Thymus (tissue), 14 donors: ENCODE measurements around the gene CCDC188. TPM values are rescaled to one million over a fixed set of nuclear protein-coding genes. Genes with fewer than 3 reads are reported as not detected.

Experiments
- DNase-seq, 9 donors: peaks; one replicate each; pipeline ENCODE4 v3.0.0-alpha.2; 2013; ENCODE audit warnings: low spot score in 9 of 9, low read depth in 6 of 9, missing footprints in 1 of 9
- H3K27ac ChIP-seq, 2 donors: one replicate each; pipeline ENCODE4 v1.5.1; 2013; ENCODE audit warnings: control low read depth in 1 of 2, low read depth in 1 of 2, low read length in 1 of 2, mild to moderate bottlenecking in 1 of 2, moderate library complexity in 1 of 2
- H3K27me3 ChIP-seq, 2 donors: one replicate each; pipeline ENCODE4 v1.5.1; 2013; ENCODE audit warnings: low read length in 1 of 2; ENCODE audit not compliant: control insufficient read depth in 2 of 2, insufficient read depth in 1 of 2
- H3K36me3 ChIP-seq, 2 donors: one replicate each; pipeline ENCODE4 v1.5.1; 2013; ENCODE audit warnings: low read length in 1 of 2, mild to moderate bottlenecking in 1 of 2, moderate library complexity in 1 of 2; ENCODE audit not compliant: control insufficient read depth in 2 of 2, insufficient read depth in 2 of 2
- H3K4me1 ChIP-seq, 2 donors: one replicate each; pipeline ENCODE4 v1.5.1; 2013; ENCODE audit warnings: low read length in 2 of 2; ENCODE audit not compliant: control insufficient read depth in 2 of 2, insufficient read depth in 2 of 2
- H3K4me3 ChIP-seq, 2 donors: one replicate each; pipeline ENCODE4 v1.5.1; 2013; ENCODE audit warnings: low read length in 2 of 2, control low read depth in 1 of 2, mild to moderate bottlenecking in 1 of 2
- H3K9me3 ChIP-seq, 2 donors: one replicate each; pipeline ENCODE4 v1.5.1; 2013; ENCODE audit warnings: low read length in 1 of 2, mild to moderate bottlenecking in 1 of 2; ENCODE audit not compliant: control insufficient read depth in 2 of 2, insufficient read depth in 1 of 2
- WGBS: extraction: QIAGEN DNeasy Blood & Tissue Kit; methylation state at CpG from one replicate; pipeline ENCODE4 v1.1.7; 2013; 5-methylcytosine and 5-hydroxymethylcytosine counted together
- long read RNA-seq, 10 donors: transcript quantifications; one replicate each; lab custom pipeline, GENCODE V29; 2026
- polyA plus RNA-seq: library from polyadenylated mRNA; stranded (reverse); fragments of 200-250 nt; gene quantifications from one replicate; pipeline ENCODE4 v1.2.3, GENCODE V29; 2013
- total RNA-seq: library from RNA; stranded (reverse); fragments of 120-200 nt; gene quantifications from one replicate; pipeline ENCODE4 v1.2.4, GENCODE V29; 2013
- donor health status: healthy.

CCDC188 gene
- total RNA-seq = 0.09 TPM
- polyA plus RNA-seq = 0.84 TPM
- long read RNA-seq, donor 1 = 0 reads
- long read RNA-seq, donor 2 = 0 reads
- long read RNA-seq, donor 3 = 0 reads
- long read RNA-seq, donor 4 = 0 reads
- long read RNA-seq, donor 5 = 0 reads
- long read RNA-seq, donor 6 = 0 reads
- long read RNA-seq, donor 7 = 0 reads
- long read RNA-seq, donor 8 = 0 reads
- long read RNA-seq, donor 9 = 0 reads
- long read RNA-seq, donor 10 = 0 reads

DNA sequence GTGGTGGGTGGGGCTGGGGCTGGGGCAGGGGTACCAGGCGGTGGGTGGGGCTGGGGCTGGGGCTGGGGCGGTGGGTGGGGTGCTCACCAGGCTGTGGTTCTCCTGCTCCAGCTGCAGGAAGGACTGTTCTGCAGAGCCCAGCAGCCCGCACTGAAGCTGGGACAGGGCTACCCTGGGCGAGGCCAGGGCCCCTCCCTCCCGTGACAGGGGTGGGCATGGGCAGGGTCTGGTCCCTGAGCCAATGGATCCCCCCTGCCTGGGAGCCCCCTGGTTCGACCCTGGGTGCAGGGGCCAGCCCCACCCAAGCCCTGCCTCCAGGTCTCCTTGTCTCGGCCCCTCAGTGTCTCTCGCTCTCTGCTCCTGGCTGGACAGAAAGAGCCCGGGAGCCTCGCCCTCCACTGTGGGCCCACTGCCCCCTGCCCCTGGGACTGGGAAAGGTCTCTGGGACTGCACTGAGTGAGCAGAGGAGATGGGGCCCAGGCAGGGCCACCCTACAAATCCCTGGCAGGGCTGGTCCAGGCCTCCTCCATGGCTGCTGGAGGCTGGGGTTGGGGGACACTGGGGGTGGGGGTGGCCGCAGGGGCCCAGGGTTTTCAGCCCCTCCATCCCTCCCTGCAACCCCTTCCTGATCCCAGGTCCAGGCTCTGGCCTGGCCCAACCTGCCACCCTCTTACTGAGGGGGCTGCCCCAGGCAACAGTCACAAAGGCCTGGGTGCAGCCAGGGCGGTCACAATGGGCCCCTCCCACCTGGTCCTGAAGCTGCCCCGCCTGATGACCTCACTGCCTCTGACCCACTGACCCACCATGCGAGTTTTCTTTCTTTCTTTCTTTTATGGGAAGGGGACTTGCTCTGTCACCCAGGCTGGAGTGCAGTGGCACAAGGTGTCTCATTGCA is at the start of gene CCDC188:
Gene CCDC188, minus strand, starts transcription at position 675 of the 895 bp plus-strand sequence. Its CDS starts 69 bp downstream, at position 606.
- DNase-seq = no peak
- no peak within 1 kb of the TSS for H3K4me3 ChIP-seq
- H3K4me1 ChIP-seq = peaks cover 0 to 14% of the 10 kb centered on the region in 2 donors
- H3K36me3 ChIP-seq = peaks cover 0 to 3% of the 10 kb centered on the region in 2 donors
- no peaks in the 10 kb centered on the region for H3K9me3 ChIP-seq
- WGBS = 71% methylated on average over 14 of the region's 14 CpGs
- no peak within 1 kb of the TSS for H3K27ac ChIP-seq
- peaks cover 0 to 4% of the 10 kb centered on the region in 2 donors for H3K27me3 ChIP-seq

DNA sequence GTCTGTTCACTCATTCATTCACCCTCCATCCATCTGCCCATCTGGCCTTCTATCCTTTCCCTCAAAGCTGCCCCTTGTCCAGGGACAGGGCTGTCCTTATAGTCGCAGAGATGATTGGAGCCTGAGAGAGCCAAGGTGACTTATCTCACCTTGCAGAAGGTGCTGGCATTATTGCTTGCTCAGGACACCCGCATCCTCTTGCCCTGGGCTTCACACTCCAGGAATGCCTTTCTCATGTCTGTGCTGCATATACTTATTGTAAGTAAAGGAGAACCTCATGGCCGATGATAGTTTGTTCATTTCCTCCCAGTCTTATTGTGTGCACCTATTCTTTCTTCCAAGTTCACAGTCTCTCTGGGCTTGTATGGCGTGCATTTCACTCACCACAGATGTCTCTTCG is 49.1 kb upstream of the CCDC188 start:
- no peaks in the 10 kb centered on the region for H3K36me3 ChIP-seq
- no peak overlapping the region for H3K27ac ChIP-seq
- WGBS = 99% methylated on average over 5 of the region's 5 CpGs
- H3K27me3 ChIP-seq = peaks cover 0 to 2% of the 10 kb centered on the region in 2 donors
- DNase-seq = no peak
- H3K9me3 ChIP-seq = no peaks in the 10 kb centered on the region
- no peaks in the 10 kb centered on the region for H3K4me1 ChIP-seq
- H3K4me3 ChIP-seq = no peak overlapping the region

GRCh38 chr22:20199413-20199842 is 48.6 kb upstream of the CCDC188 start:
- 96% methylated on average over 1 of the region's 1 CpG for WGBS
- Histone ChIP-seq H3K4me1 (no peaks in the 10 kb centered on the region), H3K36me3 (no peaks in the 10 kb centered on the region), H3K27ac (no peak overlapping the region), H3K9me3 (no peaks in the 10 kb centered on the region), H3K27me3 (peaks cover 0 to 2% of the 10 kb centered on the region in 2 donors), H3K4me3 (no peak overlapping the region)
- DNase-seq = no peak

- H3K27me3 ChIP-seq = peaks cover 0 to 2% of the 10 kb centered on the region in 2 donors
- no peaks in the 10 kb centered on the region for H3K4me1 ChIP-seq
- no peak for DNase-seq
- no peaks in the 10 kb centered on the region for H3K36me3 ChIP-seq
- 95% methylated on average over 10 of the region's 10 CpGs for WGBS
- H3K4me3 ChIP-seq = no peak overlapping the region
- no peak overlapping the region for H3K27ac ChIP-seq
- H3K9me3 ChIP-seq = no peaks in the 10 kb centered on the region
Observed at GRCh38 chr22:20198557-20199319, 47.9 kb upstream of the CCDC188 start.

DNA sequence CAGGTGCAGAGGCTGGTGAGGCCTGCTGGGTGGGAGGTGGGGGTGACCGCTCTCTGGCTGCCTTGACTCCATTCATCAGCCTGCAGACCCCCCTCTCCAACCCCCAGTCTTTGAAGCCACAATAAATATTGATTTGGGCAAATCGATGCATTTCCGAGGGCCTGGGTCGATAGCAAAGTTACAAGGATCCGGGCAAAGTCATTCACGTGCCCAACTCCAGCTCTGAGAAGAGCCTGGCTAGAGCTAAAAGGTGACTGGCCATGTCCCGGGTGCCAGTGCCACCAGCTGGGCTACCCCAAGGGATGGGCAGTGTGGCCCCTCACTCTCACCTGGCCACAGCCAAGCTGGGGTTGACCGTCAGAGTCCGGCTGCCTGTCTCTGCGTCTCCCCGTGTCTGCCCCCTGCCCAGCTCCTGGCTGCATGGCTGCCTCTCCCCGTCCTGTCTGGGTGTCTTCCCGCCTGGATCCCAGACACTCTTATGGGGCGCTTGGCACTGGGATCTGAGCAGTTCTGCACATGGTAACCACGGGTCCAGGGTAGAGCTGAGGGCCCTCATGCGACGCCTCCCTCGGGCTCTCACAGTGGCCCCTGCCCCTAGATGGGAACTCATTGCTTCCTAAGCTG is 46.7 kb upstream of the CCDC188 start:
- Histone ChIP-seq H3K4me1 (no peaks in the 10 kb centered on the region), H3K27ac (no peak overlapping the region), H3K4me3 (no peak overlapping the region), H3K36me3 (no peaks in the 10 kb centered on the region), H3K27me3 (peaks cover 0 to 2% of the 10 kb centered on the region in 2 donors), H3K9me3 (no peaks in the 10 kb centered on the region)
- 91% methylated on average over 18 of the region's 18 CpGs for WGBS
- DNase-seq = no peak

GRCh38 chr22:20196094-20196842 is 45.4 kb upstream of the CCDC188 start:
- Histone ChIP-seq H3K4me1 (no peaks in the 10 kb centered on the region), H3K9me3 (no peaks in the 10 kb centered on the region), H3K27ac (no peak overlapping the region), H3K36me3 (no peaks in the 10 kb centered on the region), H3K4me3 (no peak overlapping the region), H3K27me3 (peaks cover 0 to 2% of the 10 kb centered on the region in 2 donors)
- WGBS = 90% methylated on average over 19 of the region's 19 CpGs
- no peak for DNase-seq

DNA sequence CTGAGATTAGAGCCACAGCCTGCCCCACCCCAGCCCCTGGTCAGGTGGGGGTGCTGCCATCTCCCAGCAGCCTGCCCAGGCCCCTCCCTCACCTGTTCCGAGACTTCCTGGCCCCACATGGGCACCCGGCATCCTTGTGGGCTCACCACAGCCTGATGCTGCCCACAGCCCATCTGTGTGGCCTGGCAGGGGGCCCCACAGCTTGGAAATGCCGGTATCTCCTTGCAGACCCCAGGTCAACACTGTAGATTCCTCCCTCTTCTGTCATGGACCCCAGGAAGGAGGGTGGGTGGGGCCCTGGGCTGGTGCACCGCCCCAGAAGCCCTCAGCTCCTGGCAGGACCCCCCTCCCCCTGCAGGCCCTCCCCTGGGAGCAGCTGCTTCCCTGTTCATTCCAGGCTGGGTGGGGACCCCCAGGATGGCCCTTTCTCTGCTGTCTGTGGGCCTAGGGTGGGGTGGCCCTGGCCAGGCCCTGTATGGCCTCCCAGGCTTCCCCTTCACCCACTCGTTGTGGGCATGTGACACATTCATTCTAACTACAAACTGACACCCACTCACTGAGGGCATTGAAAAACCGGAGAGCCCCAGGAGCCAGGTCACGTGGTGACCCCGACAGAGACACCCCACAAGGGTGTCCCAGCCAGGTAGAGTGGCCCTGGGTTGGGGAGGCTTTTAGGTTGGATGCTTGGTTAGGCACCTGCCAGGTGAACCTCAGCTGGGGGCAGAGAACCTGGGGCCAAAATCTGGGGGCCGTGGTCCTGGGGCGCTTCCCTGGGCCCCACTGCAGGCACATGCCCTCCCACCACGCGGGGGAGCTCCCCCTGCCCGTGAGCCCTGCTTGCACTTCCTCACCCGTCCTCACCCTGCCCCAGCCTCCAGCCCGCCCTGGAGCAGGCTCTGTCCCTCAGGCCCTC is 44.1 kb upstream of the CCDC188 start:
- Histone ChIP-seq H3K4me3 (no peak overlapping the region), H3K4me1 (no peaks in the 10 kb centered on the region), H3K36me3 (no peaks in the 10 kb centered on the region), H3K9me3 (no peaks in the 10 kb centered on the region), H3K27me3 (no peaks in the 10 kb centered on the region), H3K27ac (no peak overlapping the region)
- DNase-seq = peak in 1 of 9 donors; percentile 37
- 70% methylated on average over 15 of the region's 15 CpGs for whole genome bisulfite sequencing
